Posterior vena cava (tissue), 2 donors: ENCODE measurements around the gene ZNF385C. TPM values are rescaled to one million over a fixed set of nuclear protein-coding genes. Genes with fewer than 3 reads are reported as not detected.

Experiments
- DNase-seq: peaks from one replicate; pipeline ENCODE4 v3.0.0-alpha.2; 2020; ENCODE audit warnings: low spot score
- intact Hi-C, 2 donors: fragments of 100-400 bp; cut with DNase I; formaldehyde crosslinking; loops; one replicate each; pipeline versions ENCODE4 v1.14.1 to v1.14.2; 2022 to 2023
- total RNA-seq, 2 donors: library from RNA; stranded (reverse); fragmentation: NEBNext Ultra II Directional; extraction: Animal tissue kit (Norgen Biotek cat#: 25700); gene quantifications; one replicate each; pipeline ENCODE4 v1.2.1, GENCODE V29; 2021
- donor health status: DM: yes; HTN: yes; CAD: no.
- donor health status: DM: yes; HTN: yes; CAD: no.

The ZNF385C gene
- total RNA-seq, 2 donors from 2014 or later, result 0.19 to 0.23 TPM

DNA sequence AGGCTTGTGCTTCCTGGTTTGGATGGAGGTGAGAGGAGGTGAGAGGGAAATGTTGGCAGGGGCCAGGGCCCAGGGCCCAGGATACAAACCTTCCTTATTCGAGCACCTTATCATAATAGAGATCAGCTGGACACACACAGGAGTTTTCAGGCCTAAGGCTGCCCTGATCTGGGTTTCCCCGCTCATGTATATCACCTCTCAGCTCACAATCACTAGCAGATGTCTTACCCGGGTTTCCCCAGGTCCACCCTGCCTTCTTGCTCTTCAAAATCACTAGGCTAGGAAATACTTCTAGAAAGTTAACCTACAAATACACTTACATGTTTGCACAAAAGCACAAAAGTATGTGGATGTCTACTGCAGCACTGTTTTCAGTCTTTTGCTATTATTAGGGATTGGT is 28.6 kb upstream of the ZNF385C start:
- DNase-seq, result no peak
- intact Hi-C loops, result loop anchor here in 1 of 2 donors (5.0 kb wide), 1 partner anchor 1695 kb away; no protein-coding TSS in a partner anchor

DNA sequence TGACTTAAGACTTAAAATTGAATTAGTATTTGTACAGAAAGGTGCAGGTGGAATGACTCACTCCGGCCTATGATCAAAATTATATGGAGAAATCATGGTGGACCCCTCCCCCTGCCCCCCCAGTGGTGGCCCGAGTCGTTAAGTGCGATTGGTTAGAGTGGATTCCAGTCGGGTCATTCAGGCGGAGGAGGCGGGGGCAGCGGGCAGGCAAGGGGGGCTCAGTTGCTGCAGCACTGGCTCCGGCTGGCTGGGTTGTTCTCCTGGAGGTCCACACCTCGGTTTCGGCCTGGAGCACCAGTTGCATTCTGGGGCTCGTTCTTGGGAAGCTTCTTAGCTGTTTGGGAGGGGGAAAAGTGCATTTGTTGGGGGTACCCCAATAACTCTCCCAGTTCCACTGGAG is 27.3 kb upstream of the ZNF385C start:
- intact Hi-C loops, result loop anchor here in 1 of 2 donors (5.0 kb wide), 1 partner anchor 1693 kb away; no protein-coding TSS in a partner anchor
- no peak for DNase-seq

DNA sequence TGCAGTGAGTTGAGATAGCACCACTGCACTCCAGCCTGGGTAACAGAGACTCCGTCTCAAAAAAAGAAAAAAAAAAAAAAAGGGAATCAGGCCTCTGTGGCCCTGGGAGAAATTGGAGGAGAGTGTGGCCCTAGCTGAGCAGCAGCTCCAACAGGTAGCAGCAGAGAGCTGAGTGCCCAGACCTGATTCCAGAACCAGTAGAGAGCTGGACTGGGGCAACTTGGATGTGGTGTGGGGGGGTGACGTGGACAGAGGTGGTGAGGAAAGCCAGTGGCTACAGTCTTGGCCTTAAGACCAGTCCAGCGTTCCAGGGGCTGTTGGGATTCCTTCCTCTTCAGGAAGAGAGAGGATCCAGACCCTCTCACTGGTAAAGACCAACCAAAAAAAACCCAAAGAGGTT is 26.0 kb upstream of the ZNF385C start:
- intact Hi-C loops, result no loop called here
- no peak for DNase-seq

DNA sequence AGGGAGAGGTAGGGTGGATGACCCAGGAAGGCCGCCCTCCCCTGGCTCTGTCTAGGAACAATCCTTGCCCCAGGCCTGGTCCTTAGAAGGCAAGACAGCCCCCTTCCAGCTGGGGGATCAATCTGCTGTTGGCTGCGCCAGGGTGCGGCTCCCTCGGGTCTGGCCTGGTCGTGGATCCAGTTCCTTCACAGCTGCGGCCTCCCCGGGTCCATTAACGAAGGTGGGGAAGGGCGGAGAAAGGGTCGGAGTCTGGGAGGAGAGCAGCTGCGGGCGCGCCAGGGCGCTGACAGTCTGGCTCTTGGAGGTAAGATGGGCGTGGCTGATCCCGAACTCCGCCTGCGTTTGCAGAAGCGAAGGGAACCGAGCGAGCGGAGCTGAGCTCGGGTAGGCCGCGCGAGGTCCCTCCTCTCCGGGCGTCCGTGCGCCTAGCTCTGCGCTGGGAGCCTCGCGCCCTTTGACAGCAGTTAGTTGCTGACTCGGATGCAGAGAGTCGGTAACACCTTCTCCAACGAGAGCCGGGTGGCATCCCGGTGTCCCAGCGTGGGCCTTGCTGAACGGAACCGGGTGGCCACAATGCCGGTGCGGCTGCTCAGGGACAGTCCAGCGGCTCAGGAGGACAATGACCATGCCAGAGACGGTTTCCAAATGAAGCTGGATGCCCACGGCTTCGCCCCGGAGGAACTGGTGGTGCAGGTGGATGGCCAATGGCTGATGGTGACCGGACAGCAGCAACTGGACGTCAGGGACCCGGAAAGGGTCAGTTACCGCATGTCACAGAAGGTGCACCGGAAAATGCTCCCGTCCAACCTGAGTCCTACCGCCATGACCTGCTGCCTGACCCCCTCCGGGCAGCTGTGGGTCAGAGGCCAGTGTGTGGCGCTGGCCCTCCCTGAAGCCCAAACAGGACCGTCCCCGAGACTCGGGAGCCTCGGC is 24.4 kb upstream of the ZNF385C start, which contains the start of gene HSPB9:
HSPB9 (plus strand) TSS at position 434 of the 933 bp plus-strand sequence; CDS start at position 481, 47 bp downstream.
- DNase-seq, result no peak
- intact Hi-C loops, result no loop called here

DNA sequence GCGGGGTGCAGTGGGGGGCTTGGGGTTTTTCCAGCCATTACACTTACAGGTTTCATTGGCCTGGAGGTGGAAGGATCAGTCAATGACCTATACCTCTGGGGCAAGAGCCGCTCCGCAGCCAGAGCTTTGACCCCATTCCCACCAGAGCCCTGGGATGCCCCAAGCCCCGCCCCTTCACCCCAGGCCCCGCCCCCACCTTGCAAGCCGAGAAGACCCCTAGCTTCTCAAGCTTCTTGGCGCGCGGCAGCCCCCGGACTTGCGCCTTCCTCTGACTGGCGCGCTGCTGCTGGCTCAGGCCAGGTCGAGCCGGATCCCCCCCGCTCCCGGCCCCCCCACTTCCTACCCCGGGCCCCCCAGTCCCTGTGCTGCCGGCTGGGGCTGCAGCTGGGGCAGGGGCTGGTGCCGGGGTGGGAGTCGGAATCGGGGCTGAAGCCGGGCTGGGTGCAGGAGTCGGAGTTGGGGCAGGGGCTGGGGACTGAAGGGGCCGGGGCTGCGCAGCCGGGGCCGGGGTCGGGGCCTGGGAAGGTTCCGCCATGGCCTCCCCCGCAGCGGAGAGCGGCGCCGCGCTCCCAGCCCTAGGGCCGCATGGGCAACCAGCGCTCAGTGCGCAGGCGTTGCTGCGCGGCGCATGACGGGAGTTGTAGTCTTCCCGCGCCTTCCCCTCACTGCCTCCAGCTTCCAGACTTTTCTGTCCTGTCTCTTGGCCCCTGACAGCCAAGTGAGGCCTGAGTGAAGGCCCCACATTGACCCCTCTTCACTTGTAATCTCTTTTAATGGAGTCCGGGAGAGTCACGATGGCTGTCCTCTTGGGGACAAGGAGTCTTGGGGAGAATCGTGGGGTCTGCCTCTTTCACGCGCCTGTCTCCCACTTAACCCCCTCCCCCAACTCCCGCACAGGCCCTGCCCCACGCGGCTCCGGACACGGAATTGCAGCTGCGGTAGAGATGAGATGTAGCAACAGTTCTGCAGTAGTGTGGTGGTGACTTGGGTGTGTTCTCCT is 22.8 kb upstream of the ZNF385C start, which contains the start of gene KAT2A:
KAT2A (minus strand) TSS at position 598 of the 1,000 bp plus-strand sequence; CDS start at position 535, 63 bp downstream.
- intact Hi-C loops, result no loop called here
- DNase-seq, result peak; percentile 94

DNA sequence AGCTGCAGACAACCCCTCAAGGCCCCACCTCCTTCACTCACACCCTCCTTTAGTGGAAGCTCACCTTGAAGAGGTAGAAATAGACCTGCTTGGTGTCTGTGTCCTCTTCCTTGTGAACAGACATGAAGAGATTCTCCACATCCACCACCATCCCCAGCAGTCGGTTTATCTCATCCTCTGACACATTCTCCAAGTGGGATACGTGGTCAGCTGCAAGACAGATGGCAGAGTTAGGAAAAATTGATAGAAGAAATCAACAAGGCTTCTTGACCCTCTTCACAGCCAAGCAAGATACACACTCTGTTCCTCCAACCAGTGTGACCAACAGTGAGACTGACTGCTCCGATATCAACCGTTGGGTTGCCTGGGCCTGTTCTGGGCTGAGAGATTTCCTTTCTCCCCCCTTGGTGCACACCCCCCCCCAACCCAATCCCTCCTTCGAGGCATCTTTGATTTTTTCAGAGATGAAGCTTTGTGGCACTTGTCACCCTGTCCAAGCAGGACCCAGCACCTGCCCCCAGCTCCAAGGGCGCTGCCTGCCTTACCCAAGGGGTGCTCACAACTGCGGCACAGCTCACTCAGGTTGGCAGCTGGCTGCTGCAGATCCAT is 22.0 kb upstream of the ZNF385C start:
- intact Hi-C loops, result no loop called here
- DNase-seq, result no peak

DNA sequence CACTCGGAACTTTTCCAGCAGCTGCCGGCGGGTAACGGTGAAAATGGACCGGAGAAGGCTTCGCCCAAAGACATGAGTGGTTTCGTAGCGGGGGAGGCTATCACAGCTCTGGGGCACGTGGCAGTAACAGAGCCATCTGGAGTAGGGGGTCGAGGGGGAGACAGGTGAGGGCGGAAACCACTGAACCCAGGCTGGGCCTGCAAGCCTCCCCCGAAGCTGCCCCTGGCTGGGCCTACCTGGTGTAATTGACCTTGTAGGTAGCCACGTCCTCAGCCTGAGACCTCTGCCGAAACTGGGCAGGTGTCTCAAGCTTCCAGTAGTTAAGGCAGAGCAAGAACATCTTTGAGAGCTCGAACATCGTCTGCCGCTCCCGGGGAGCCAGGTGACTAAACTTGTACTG is 21.0 kb upstream of the ZNF385C start:
- intact Hi-C loops, result loop anchor here (5.0 to 10.0 kb wide), 4 partner anchors 92 to 157 kb away; partner anchors contain the start of genes CNP (in 1 of the 2) and NKIRAS2 (in 1 of the 2)
- no peak for DNase-seq

DNA sequence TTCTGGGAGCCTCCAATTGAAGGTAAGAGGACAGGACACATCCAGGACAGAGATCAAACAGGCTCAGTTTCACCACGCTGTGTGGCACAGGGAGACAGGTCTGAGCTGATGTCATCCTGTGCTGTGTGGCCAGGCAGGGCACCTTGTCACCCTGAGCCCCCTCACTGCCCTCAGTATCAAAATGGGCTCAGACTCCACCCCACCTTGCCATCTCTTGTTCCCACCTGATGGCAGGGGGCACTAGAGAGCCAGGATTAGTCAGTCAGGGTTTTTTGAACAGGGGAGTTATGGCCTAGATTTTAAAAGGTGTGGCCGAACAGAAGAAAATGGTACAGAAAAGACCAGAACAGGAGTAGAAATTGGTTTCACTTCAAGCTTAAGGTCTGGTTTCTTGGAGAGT is 20.3 kb upstream of the ZNF385C start:
- intact Hi-C loops, result loop anchor here (5.0 to 10.0 kb wide), 4 partner anchors 91 to 156 kb away; partner anchors contain the start of genes CNP (in 1 of the 2) and NKIRAS2 (in 1 of the 2)
- no peak for DNase-seq

DNA sequence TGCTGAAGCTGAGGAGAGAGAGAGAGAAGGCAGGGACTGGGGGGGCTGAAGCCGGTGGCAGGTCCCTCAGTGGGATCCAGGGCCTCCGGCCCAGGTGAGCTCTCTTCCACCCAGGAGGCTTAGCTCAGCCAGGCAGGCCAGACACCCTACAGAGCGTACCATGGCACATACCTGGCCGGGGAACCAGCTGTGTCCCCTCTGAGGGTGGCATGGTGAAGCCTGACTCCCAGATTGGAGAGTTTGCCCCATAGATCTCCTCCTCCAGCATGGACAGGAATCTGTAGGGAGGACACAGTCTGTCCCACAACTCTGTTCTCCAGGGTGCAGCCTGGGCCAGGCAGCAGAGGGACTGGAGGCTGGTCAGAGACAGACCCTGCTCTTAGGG is 19.8 kb upstream of the ZNF385C start:
- intact Hi-C loops, result loop anchor here (5.0 to 10.0 kb wide), 4 partner anchors 91 to 156 kb away; partner anchors contain the start of genes CNP (in 1 of the 2) and NKIRAS2 (in 1 of the 2)
- DNase-seq, result no peak

DNA sequence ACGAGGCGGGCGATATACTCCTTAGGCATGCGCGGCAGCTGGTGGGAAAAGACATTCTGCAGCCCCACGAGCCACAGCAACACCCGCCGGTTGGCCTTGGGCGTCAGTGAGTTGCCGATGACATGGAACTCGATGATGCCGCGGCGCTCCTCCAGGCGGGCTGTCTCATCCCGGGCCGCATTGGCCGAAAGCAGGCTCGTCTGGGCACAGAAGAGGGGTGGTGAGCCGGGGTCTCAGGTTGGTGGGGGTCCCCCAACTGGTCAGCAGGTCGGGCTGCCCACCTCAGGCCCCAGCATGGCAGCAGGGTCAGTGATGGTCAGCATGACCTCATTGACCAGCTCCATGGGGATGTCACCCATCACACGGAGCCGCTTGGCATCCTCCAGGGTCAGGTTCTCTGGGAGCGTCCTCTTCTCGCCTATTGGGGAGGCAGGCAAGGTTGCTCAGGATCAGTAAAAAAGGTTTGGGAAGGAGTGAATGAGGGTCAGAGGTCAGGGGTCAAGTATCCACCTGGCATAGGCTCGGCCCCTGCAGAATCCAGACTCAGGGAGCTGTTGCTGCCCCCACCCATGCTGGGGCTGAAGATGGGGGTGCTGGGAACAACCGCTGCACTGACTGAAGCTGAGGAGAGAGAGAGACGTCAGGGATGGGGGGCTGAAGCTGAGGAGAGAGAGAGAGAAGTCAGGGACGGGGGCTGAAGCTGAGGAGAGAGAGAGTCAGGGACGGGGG is 19.3 kb upstream of the ZNF385C start:
- intact Hi-C loops, result loop anchor here (5.0 to 10.0 kb wide), 4 partner anchors 90 to 155 kb away; partner anchors contain the start of genes CNP (in 1 of the 2) and NKIRAS2 (in 1 of the 2)
- DNase-seq, result peak; percentile 79

DNA sequence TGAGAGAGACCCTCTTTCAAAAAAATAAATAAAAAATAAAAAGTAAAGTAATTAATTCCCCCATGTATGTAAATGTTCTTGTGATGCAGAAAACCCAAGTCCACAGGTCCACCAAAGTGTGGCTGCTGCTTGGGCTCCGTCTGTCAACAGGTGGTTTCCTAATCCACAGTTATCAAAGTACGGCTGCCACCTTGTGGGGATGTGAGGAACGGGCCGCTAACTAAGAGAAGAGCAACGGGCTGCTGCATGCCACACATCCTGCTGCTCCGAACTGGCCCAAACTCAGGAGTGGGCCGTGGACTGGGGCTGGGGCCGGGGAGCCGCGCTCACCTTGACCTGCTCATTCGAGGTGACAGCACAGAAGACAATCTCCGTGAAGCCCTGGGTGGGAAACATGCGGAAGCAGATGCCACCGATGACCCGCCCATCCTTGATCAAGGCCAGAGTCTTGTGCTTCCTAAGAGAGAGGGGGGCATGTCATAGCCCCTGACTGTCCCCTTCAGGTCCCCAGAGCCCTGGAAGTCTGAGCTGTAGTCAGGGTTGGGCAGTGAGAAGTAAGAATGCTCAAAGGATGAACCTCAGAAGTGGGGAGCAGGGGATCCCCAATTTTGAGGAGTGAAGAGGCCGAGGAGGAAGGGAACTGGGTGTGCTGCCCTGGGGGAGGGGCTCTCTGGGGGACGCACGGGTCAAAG is 18.6 kb upstream of the ZNF385C start:
- intact Hi-C loops, result loop anchor here (5.0 to 10.0 kb wide), 4 partner anchors 90 to 155 kb away; partner anchors contain the start of genes CNP (in 1 of the 2) and NKIRAS2 (in 1 of the 2)
- DNase-seq, result peak; percentile 93

DNA sequence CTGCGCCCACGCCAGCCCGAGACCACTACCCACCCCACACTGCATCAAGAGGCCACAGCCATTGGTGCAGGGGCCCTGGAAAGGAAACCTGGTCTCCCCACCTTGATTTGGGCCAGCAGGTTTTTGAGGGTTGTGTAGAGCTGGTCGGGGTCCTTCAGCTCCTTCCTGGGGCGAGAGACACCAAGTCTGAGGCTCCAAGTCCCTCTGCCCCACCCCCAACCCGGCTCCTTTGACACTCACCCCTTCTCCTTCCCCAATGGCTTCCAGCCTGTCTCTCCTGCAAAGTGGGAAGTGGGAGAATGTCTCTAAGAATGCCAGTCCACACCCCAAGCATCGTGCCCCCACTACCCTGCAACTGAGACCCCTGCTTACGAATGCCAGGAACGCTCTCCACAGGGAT is 15.8 kb upstream of the ZNF385C start:
- DNase-seq, result no peak
- intact Hi-C loops, result loop anchor here in 1 of 2 donors (10.0 kb wide), 2 partner anchors 89 to 149 kb away; partner anchors contain the start of genes CNP and NKIRAS2

DNA sequence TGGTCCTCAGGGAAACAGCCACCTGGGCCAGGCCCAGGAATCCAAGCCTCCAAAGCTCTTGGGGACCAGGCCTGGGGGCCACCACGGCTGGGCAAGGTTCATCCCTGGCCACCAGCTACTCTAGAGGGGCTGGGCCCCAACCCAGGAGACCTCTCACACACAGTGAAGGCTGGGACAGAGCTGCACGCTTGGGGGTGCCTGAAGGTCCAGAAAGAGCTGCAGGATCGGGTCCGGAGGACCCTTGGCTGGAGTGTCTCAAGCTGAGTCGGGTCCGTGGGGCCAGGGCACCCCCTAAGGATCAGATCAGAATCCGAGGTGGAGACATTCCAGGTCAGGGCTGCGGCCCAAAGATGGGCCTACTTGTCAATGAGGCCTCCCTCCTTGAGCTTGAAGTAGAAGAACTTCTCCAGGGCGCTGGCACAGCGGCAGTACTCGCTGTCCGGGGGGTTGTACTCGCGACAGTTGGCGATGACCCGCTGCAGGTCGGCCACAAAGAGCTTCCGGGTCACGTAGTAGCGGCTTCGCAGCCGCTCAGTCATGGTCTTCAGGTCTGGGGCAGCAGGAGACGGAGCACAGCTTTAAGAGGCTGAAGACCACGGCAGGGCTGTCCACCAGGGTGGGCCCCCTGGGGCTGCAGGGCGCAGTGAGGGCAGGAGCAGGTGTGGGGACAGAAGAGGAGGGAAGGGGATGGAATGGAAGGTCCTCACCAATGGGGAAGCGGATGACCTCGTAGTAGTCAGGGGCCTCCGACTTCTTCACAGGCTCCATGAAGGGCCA is 15.2 kb upstream of the ZNF385C start:
- intact Hi-C loops, result loop anchor here in 1 of 2 donors (10.0 kb wide), 2 partner anchors 89 to 149 kb away; partner anchors contain the start of genes CNP and NKIRAS2

DNA sequence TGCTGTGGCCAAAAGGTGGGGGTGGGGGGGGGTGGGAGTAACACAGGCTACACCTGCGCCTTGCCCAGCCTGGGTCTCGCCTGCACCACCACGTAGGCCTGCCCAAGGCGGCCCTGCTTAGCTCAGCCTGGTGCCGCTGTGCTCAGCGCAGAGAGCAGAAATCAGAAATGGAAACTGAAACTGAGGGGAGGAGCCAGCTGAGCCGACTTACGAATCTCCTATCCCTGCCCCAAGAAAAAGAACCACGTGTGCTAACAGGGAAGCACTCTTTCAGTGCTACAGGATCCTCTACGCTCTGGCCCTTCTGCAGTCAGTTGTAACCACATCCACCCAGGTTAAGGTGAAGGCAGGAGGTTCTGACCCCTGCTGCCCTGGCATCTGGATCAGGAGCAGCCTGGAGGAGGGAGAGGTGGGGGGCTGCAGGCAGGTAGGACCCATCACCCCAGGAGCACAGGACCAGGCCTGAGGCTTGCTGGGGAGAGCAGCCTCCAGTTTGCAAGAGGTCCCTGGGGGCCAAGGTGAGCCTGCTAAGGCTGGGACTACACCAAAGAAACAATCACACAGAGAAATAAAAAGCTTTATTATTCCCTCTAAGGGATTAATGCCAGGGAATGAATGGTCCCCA is 14.4 kb upstream of the ZNF385C start, which contains the start of gene DHX58:
DHX58 (minus strand) TSS at position 163 of the 625 bp plus-strand sequence. CDS start 822 bp downstream, outside the sequence.
- intact Hi-C loops, result loop anchor here in 1 of 2 donors (10.0 kb wide), 2 partner anchors 88 to 148 kb away; partner anchors contain the start of genes CNP and NKIRAS2
- no peak for DNase-seq

More for the DNA sequence above, 15.2 kb upstream of the ZNF385C start:
- DNase-seq, result no peak

DNA sequence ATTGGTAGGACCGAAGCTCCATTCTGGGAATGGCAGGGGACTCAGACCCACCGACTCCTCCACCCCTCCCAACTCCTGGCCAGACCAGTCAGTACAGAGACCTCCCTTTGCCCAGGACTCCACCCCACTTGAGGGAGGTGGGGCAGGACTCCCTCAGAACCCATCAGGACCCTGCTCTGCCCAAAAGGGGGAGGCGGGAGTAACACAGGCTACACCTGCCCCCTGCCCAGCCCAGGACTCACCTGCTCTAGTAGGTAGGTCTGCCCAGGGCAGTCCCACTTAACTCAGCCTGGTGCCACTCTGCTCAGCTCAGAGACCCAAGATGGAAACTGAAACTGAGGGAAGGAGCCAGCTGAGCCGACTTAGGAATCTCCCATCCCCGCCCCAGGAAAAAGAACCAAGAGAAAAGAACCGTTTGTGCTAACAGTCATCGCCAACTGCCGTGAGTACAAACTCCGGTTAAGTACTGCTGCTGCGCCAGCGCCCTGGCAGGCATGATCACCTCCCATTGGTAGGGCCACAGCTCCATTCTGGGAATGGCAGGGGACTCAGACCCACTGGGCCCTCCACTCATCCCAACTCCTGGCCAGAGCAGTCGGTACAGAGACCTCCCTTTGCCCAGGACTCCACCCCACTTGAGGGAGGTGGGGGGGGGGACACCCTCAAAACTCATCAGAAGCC is 13.7 kb upstream of the ZNF385C start:
- DNase-seq, result no peak
- intact Hi-C loops, result loop anchor here (2.0 to 10.0 kb wide), 3 partner anchors 33 to 147 kb away; partner anchors contain the start of genes CNP (in 1 of the 2) and NKIRAS2 (in 1 of the 2)
